ENCODE data around the gene FHAD1.

GRCh38 chr1:15442119-15442518, 195.1 kb downstream of the FHAD1 start:
- TF ChIP-seq POLR2A (IDR thresholded peaks at IDR 0.05) (no peak), CTCF (IDR thresholded peaks at IDR 0.05 in 4 of 5, conservative IDR thresholded peaks at IDR 0.05 in 1 of 5) (no peak)
